ENCODE measurements around the gene NR5A1. TPM values are rescaled to one million over a fixed set of nuclear protein-coding genes. Genes with fewer than 3 reads are reported as not detected.
A peak's percentile ranks its signal among the peaks of the same experiment; 100 is the strongest.

The NR5A1 gene
- total and polyA plus RNA-seq, 2 experiments from 2014 or later, result 0.21 TPM; not detected in 1

DNA sequence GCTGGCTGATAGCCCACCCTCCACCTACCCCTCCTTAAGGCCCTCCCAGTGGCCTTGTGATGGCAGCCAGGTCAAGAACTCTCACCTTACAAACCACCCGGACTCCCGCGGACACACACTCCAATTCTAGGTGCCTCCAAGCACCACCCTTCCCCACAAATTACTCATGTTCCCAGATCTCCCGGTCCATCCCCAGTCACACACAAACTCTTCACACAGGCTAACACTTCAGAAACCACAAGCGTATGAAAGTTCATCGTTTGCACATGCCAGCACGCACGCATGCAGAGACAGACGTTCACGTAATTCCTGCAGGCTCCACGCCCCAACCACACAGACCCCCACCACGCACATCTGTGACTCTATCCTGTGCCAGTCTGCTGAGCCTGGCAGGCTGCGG, 18.0 kb downstream of the NR5A1 start:
- TF ChIP-seq ZNF114 (CRISPR knock-in tag; IDR thresholded peaks at IDR 0.05) (no peak), JUNB (IDR thresholded peaks at IDR 0.05; ENCODE audit: unreplicated experiment) (no peak), ZNF331 (CRISPR knock-in tag; IDR thresholded peaks at IDR 0.05; ENCODE audit: low read depth) (no peak)
- TF ChIP-seq, protein P1, sequence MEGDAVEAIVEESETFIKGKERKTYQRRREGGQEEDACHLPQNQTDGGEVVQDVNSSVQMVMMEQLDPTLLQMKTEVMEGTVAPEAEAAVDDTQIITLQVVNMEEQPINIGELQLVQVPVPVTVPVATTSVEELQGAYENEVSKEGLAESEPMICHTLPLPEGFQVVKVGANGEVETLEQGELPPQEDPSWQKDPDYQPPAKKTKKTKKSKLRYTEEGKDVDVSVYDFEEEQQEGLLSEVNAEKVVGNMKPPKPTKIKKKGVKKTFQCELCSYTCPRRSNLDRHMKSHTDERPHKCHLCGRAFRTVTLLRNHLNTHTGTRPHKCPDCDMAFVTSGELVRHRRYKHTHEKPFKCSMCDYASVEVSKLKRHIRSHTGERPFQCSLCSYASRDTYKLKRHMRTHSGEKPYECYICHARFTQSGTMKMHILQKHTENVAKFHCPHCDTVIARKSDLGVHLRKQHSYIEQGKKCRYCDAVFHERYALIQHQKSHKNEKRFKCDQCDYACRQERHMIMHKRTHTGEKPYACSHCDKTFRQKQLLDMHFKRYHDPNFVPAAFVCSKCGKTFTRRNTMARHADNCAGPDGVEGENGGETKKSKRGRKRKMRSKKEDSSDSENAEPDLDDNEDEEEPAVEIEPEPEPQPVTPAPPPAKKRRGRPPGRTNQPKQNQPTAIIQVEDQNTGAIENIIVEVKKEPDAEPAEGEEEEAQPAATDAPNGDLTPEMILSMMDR (conservative IDR thresholded peaks at IDR 0.05; ENCODE audit: low read depth in 2 of 2), result no peak
- Mint-ChIP-seq H3K27me3 (ENCODE audit: insufficient read depth, low read depth, poor library complexity) (peaks cover 18% of the 10 kb centered on the region), H3K4me1 (peaks cover 23% of the 10 kb centered on the region), H3K27ac (no peak overlapping the region), H3K9me3 (no peaks in the 10 kb centered on the region), H3K36me3 (ENCODE audit: low read depth) (no peaks in the 10 kb centered on the region), H3K4me3 (no peak overlapping the region)
- Histone ChIP-seq H3K27me3 (ENCODE audit: insufficient read depth) (peaks cover 9% of the 10 kb centered on the region), H3K27ac (ENCODE audit: low read depth) (no peak overlapping the region), H3K36me3 (ENCODE audit: insufficient read depth) (no peaks in the 10 kb centered on the region), H3K79me2 (replicated peaks; ENCODE audit: insufficient read depth) (no peaks in the 10 kb centered on the region), H4K20me1 (replicated peaks; ENCODE audit: insufficient read depth) (no peaks in the 10 kb centered on the region), H3K4me3 (no peak overlapping the region), H2AFZ (no peak overlapping the region), H3K9me2 (ENCODE audit: insufficient read depth) (no peaks in the 10 kb centered on the region), H3K4me1 (ENCODE audit: insufficient read depth) (peaks cover 10% of the 10 kb centered on the region; the same call in 1 of the 2 replicates), H3F3A (replicated peaks; ENCODE audit: low read depth) (0 out of 2 replicates have a peak, but pooled peaks cover 3% of the 10 kb centered on the region), H3K4me2 (no peak overlapping the region)
- DNase-seq (ENCODE audit: low spot score) (no peak), ATAC-seq (no peak)

- peaks cover 25% of the 10 kb centered on the region for H3K4me1 Mint-ChIP-seq
- Histone ChIP-seq H3K4me3 (no peak overlapping the region), H3F3A (replicated peaks; ENCODE audit: low read depth) (0 out of 2 replicates have a peak, but pooled peaks cover 3% of the 10 kb centered on the region), H3K36me3 (ENCODE audit: insufficient read depth) (no peaks in the 10 kb centered on the region), H3K27me3 (ENCODE audit: insufficient read depth) (peaks cover 9% of the 10 kb centered on the region), H3K4me2 (no peak overlapping the region), H3K27ac (ENCODE audit: low read depth) (no peak overlapping the region), H3K9me2 (ENCODE audit: insufficient read depth) (no peaks in the 10 kb centered on the region), H3K79me2 (replicated peaks; ENCODE audit: insufficient read depth) (no peaks in the 10 kb centered on the region), H3K4me1 (ENCODE audit: insufficient read depth) (peaks cover 10% of the 10 kb centered on the region; the same call in 1 of the 2 replicates), H4K20me1 (replicated peaks; ENCODE audit: insufficient read depth) (no peaks in the 10 kb centered on the region), H2AFZ (no peak overlapping the region)
- H3K9me3 Mint-ChIP-seq, result no peaks in the 10 kb centered on the region
- H3K27ac Mint-ChIP-seq, result no peak overlapping the region
- H3K27me3 Mint-ChIP-seq (ENCODE audit: insufficient read depth, low read depth, poor library complexity), result peaks cover 18% of the 10 kb centered on the region
- no peaks in the 10 kb centered on the region for H3K36me3 Mint-ChIP-seq (ENCODE audit: low read depth)
- H3K4me3 Mint-ChIP-seq, result no peak overlapping the region
- DNase-seq (ENCODE audit: low spot score), result no peak
- no peak for TF ChIP-seq ZNF114 (CRISPR knock-in tag; IDR thresholded peaks at IDR 0.05)
- TF ChIP-seq POLR2AphosphoS5 (IDR thresholded peaks at IDR 0.05; ENCODE audit: low read depth), result no peak
- ATAC-seq, result no peak
Measured at GRCh38 chr9:124488641-124489210, 18.5 kb downstream of the NR5A1 start.

- peaks cover 9% of the 10 kb centered on the region for H3K27me3 ChIP-seq (ENCODE audit: insufficient read depth)
- peak overlapping the region; percentile 40 for H3K4me3 ChIP-seq
- peaks cover 10% of the 10 kb centered on the region; the same call in 1 of the 2 replicates for H3K4me1 ChIP-seq (ENCODE audit: insufficient read depth)
- H3K27me3 Mint-ChIP-seq (ENCODE audit: insufficient read depth, low read depth, poor library complexity), result peaks cover 19% of the 10 kb centered on the region
- H3K36me3 ChIP-seq (ENCODE audit: insufficient read depth), result no peaks in the 10 kb centered on the region
- 0 out of 2 replicates have a peak, but pooled peaks cover 3% of the 10 kb centered on the region for H3F3A ChIP-seq (replicated peaks; ENCODE audit: low read depth)
- DNase-seq (ENCODE audit: low spot score), result peak; percentile 54
- no peaks in the 10 kb centered on the region for H3K79me2 ChIP-seq (replicated peaks; ENCODE audit: insufficient read depth)
- H3K9me2 ChIP-seq (ENCODE audit: insufficient read depth), result no peaks in the 10 kb centered on the region
- H3K4me2 ChIP-seq, result peak overlapping the region; percentile 76
- no peaks in the 10 kb centered on the region for H4K20me1 ChIP-seq (replicated peaks; ENCODE audit: insufficient read depth)
- H3K36me3 Mint-ChIP-seq (ENCODE audit: low read depth), result no peaks in the 10 kb centered on the region; the same call in 2 of the 3 replicates
- H3K9me3 Mint-ChIP-seq, result no peaks in the 10 kb centered on the region
- no peak overlapping the region for H3K27ac ChIP-seq (ENCODE audit: low read depth)
- peak; percentile 30 for ATAC-seq
- H2AFZ ChIP-seq, result peak overlapping the region; percentile 96
- no peak overlapping the region for H3K27ac Mint-ChIP-seq
- H3K4me3 Mint-ChIP-seq, result no peak overlapping the region
- peaks cover 25% of the 10 kb centered on the region for H3K4me1 Mint-ChIP-seq
- TF ChIP-seq CREB1 (CRISPR knock-in tag; IDR thresholded peaks at IDR 0.05; ENCODE audit: low read depth) (no peak), NANOG (IDR thresholded peaks at IDR 0.05; ENCODE audit: borderline replicate concordance) (no peak), STAT1 (IDR thresholded peaks at IDR 0.05; ENCODE audit: unreplicated experiment) (no peak), POLR2AphosphoS5 (IDR thresholded peaks at IDR 0.05; ENCODE audit: low read depth) (no peak)
- TF ChIP-seq, protein P1 (conservative IDR thresholded peaks at IDR 0.05; ENCODE audit: low read depth in 2 of 2), result no peak
- TF ChIP-seq, protein P2, sequence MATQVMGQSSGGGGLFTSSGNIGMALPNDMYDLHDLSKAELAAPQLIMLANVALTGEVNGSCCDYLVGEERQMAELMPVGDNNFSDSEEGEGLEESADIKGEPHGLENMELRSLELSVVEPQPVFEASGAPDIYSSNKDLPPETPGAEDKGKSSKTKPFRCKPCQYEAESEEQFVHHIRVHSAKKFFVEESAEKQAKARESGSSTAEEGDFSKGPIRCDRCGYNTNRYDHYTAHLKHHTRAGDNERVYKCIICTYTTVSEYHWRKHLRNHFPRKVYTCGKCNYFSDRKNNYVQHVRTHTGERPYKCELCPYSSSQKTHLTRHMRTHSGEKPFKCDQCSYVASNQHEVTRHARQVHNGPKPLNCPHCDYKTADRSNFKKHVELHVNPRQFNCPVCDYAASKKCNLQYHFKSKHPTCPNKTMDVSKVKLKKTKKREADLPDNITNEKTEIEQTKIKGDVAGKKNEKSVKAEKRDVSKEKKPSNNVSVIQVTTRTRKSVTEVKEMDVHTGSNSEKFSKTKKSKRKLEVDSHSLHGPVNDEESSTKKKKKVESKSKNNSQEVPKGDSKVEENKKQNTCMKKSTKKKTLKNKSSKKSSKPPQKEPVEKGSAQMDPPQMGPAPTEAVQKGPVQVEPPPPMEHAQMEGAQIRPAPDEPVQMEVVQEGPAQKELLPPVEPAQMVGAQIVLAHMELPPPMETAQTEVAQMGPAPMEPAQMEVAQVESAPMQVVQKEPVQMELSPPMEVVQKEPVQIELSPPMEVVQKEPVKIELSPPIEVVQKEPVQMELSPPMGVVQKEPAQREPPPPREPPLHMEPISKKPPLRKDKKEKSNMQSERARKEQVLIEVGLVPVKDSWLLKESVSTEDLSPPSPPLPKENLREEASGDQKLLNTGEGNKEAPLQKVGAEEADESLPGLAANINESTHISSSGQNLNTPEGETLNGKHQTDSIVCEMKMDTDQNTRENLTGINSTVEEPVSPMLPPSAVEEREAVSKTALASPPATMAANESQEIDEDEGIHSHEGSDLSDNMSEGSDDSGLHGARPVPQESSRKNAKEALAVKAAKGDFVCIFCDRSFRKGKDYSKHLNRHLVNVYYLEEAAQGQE (IDR thresholded peaks at IDR 0.05; ENCODE audit: unreplicated experiment), result no peak
Measured at GRCh38 chr9:124487260-124488182, 19.7 kb downstream of the NR5A1 start.

All from GM23338 (cell line).